KMS-11 (cell line): ENCODE data around the gene G6PC3.
"Not testable (repeated sequence)": the region's sequence is repeated elsewhere in the genome, so short reads cannot be mapped to it uniquely, and the experiment has no call there.

ENCODE experiments used
- H2AFZ ChIP-seq: fragments of 200-600 bp; sonication (generic); 2 replicates; pipeline ENCODE4 v1.6.1; 2016; ENCODE audit warnings: antibody characterized with exemption, mixed run types, low read depth
- H3K27ac ChIP-seq: fragments of 200-600 bp; sonication (generic); 2 replicates; pipeline ENCODE4 v1.6.1; 2016; ENCODE audit warnings: mild to moderate bottlenecking, mixed run types
- H3K27me3 ChIP-seq: fragments of 200-600 bp; sonication (generic); 2 replicates; pipeline ENCODE4 v1.6.1; 2017; ENCODE audit warnings: mild to moderate bottlenecking, low read depth, mixed run types, moderate library complexity; ENCODE audit not compliant: insufficient read depth
- H3K36me3 ChIP-seq: fragments of 200-600 bp; sonication (generic); 2 replicates; pipeline ENCODE4 v1.6.1; 2017; ENCODE audit warnings: mild to moderate bottlenecking, mixed run types; ENCODE audit not compliant: insufficient read depth
- H3K4me1 ChIP-seq: fragments of 200-600 bp; sonication (generic); 2 replicates; pipeline ENCODE4 v1.6.1; 2016; ENCODE audit warnings: mild to moderate bottlenecking, low read depth, mixed run types; ENCODE audit not compliant: poor library complexity, severe bottlenecking
- H3K4me2 ChIP-seq: fragments of 200-600 bp; sonication (generic); 2 replicates; pipeline ENCODE4 v1.7.0; 2016; ENCODE audit warnings: mild to moderate bottlenecking, mixed run types
- H3K4me3 ChIP-seq: fragments of 200-600 bp; sonication (generic); IDR thresholded peaks from 2 replicates; pipeline ENCODE4 v1.6.1; 2017; ENCODE audit warnings: low read depth, low read length, mixed read lengths; ENCODE audit not compliant: insufficient read depth
- H3K79me2 ChIP-seq: fragments of 200-600 bp; sonication (generic); 2 replicates; pipeline ENCODE4 v1.6.1; 2016; ENCODE audit warnings: low read depth, mixed run types; ENCODE audit not compliant: insufficient read depth
- H3K9ac ChIP-seq: fragments of 200-600 bp; sonication (generic); 2 replicates; pipeline ENCODE4 v1.6.1; 2016; ENCODE audit warnings: mild to moderate bottlenecking, mixed run types
- H4K20me1 ChIP-seq: fragments of 200-600 bp; sonication (generic); 2 replicates; pipeline ENCODE4 v1.6.1; 2016; ENCODE audit warnings: mild to moderate bottlenecking, mixed run types; ENCODE audit not compliant: insufficient read depth
- TF ChIP-seq, protein P1 (sequence below): fragments of 200-600 bp; sonication (generic); conservative IDR thresholded peaks from 2 replicates; pipeline ENCODE4 v1.6.1; 2017; ENCODE audit warnings: low read depth, mild to moderate bottlenecking, antibody characterized with exemption, low read length, moderate library complexity, mixed read lengths

The G6PC3 gene

DNA sequence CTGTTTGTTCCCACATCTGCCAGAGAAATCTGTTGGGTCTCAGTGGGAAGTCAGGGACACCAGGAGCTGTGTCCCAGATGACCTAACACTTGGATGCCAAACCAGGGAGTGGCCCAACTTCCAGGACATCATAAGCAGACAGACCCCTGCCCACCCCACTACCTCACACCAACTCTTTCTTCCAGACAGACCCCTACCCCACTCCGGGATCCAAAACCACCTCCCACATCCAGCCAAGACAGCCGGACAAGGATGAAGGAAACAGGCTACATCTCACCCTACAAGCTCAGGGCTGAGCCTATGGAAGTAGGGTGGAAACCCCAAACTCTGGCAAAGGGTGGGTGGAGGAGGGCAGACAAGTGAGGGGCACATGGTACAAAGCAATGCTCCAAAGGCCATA lies 49.3 kb downstream of the G6PC3 start:
- H3K4me1 ChIP-seq, result peaks cover 23% of the 10 kb centered on the region
- no peaks in the 10 kb centered on the region for H4K20me1 ChIP-seq
- no peak overlapping the region for H3K9ac ChIP-seq
- H3K4me2 ChIP-seq, result no peak overlapping the region
- H3K27me3 ChIP-seq, result no peaks in the 10 kb centered on the region
- no peak overlapping the region for H3K4me3 ChIP-seq
- H2AFZ ChIP-seq, result no peak overlapping the region
- TF ChIP-seq, protein P1, sequence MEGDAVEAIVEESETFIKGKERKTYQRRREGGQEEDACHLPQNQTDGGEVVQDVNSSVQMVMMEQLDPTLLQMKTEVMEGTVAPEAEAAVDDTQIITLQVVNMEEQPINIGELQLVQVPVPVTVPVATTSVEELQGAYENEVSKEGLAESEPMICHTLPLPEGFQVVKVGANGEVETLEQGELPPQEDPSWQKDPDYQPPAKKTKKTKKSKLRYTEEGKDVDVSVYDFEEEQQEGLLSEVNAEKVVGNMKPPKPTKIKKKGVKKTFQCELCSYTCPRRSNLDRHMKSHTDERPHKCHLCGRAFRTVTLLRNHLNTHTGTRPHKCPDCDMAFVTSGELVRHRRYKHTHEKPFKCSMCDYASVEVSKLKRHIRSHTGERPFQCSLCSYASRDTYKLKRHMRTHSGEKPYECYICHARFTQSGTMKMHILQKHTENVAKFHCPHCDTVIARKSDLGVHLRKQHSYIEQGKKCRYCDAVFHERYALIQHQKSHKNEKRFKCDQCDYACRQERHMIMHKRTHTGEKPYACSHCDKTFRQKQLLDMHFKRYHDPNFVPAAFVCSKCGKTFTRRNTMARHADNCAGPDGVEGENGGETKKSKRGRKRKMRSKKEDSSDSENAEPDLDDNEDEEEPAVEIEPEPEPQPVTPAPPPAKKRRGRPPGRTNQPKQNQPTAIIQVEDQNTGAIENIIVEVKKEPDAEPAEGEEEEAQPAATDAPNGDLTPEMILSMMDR, result no peak
- H3K36me3 ChIP-seq, result no peaks in the 10 kb centered on the region
- H3K27ac ChIP-seq, result no peak overlapping the region
- peaks cover 54% of the 10 kb centered on the region for H3K79me2 ChIP-seq

DNA sequence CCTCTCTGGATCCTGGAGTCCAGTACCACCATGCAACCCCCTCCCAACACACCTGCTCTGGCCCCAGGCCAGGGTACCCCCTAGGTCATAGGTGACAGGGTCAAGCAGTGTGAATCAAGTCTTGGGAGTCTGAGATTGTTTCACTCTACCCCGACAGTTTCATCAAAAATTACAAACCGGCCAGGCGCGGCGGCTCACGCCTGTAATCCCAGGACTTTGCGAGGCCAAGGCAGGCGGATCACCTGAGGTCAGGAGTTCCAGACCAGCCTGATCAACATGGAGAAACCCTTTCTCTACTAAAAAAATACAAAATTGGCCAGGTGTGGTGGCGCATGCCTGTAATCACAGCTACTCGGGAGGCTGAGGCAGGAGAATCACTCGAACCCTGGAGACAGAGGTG lies 49.7 kb downstream of the G6PC3 start:
- not testable (repeated sequence) for H2AFZ ChIP-seq, H3K4me2 ChIP-seq, H3K36me3 ChIP-seq, H4K20me1 ChIP-seq, H3K27me3 ChIP-seq, H3K9ac ChIP-seq, H3K4me3 ChIP-seq, H3K27ac ChIP-seq
- peaks cover 50% of the 10 kb centered on the region for H3K79me2 ChIP-seq
- peaks cover 24% of the 10 kb centered on the region for H3K4me1 ChIP-seq

DNA sequence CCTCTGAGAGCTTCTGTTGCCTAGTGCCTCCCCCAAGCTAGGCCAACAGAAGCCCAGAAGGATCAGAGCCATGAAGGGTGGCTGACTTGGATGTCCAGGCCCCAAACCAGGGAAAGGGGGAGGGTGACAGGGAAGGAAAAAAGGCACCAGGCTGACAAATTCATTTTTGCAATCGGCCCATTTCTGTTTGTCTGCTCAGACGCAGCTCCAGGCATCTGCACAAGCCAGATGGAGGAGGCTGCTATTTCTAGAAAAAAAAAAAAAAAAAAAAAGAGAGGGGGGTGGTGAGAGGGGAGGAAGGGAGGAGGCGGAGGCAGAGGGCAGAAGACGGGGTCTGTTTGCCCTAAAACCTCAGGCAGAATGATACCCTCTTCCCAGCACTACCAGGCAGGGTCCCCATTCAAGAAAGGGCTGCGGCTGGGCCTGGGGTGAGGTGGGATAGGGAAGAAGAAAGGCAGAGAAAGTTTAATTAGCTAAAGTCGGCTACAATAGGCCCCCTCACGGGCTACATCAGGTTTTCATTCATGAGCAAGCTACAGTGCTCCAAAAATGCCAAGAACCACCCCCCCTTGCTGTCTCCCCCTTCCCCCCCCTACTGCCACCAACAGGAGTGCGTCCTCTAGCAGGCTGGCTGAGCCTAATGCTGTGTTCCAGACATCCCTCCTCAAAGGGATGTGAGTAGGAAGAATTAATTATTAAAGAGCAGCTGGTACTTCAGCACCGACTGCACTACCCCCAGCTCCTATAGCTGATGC lies 50.5 kb downstream of the G6PC3 start:
- no peak overlapping the region for H3K4me3 ChIP-seq

DNA sequence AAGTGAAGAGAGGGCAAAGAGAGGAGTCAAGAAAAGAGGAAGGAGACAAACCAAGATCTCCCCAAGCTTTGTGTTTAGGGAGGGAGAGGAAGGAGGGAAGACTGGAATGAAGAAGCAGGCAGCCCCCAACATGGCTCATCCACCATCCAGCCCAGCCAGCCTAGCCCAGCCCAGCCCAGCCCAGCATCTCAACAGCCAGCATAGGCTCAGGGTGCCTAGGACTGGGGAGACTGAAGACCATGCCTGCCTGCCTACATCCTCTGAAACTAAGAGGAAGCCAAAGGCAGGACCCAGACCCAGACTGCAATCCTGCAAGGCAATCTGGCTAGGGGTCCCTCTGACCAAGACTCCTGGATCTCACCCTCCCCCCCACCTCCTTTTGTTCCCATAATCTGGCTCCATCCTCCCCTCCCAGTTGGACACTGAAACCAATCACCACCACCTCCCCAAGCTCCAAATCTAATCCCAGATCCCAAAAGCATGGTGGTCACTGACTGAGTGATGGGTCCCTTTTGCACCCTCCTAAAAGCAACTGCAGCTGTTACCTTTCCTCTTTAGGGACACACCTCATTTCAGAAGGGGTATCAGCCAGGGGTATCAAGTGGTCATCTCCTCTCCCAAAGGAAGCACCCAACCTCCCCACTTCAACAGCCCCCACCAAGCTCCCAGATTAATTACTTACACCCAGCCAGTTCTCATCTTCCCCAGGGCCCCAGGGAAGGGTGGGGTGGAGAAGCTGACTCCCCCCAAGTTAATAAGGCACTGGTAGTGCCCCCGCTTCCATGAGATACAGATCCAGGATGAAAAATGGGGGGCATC lies 51.7 kb downstream of the G6PC3 start:
- no peaks in the 10 kb centered on the region for H3K27me3 ChIP-seq
- no peaks in the 10 kb centered on the region for H3K36me3 ChIP-seq
- H2AFZ ChIP-seq, result peak overlapping the region; percentile 61; the same call in 1 of the 2 replicates
- peaks cover 49% of the 10 kb centered on the region for H3K79me2 ChIP-seq
- no peak overlapping the region for H3K27ac ChIP-seq
- H3K4me1 ChIP-seq, result peaks cover 24% of the 10 kb centered on the region
- H3K4me3 ChIP-seq, result no peak overlapping the region
- H3K4me2 ChIP-seq, result peak overlapping the region; percentile 98
- TF ChIP-seq, protein P1, result no peak
- peak overlapping the region; percentile 80; the same call in 1 of the 2 replicates for H3K9ac ChIP-seq
- H4K20me1 ChIP-seq, result no peaks in the 10 kb centered on the region

More for the DNA sequence above, 50.5 kb downstream of the G6PC3 start:
- Histone ChIP-seq H3K4me1 (peaks cover 24% of the 10 kb centered on the region), H3K27ac (no peak overlapping the region), H4K20me1 (no peaks in the 10 kb centered on the region), H3K79me2 (peaks cover 49% of the 10 kb centered on the region), H3K9ac (no peak overlapping the region), H3K4me2 (no peak overlapping the region), H3K36me3 (no peaks in the 10 kb centered on the region), H2AFZ (no peak overlapping the region), H3K27me3 (no peaks in the 10 kb centered on the region)
- TF ChIP-seq, protein P1, result no peak
